Neural cell (in vitro differentiated cells): ENCODE results near the gene P3H2. TPM values are rescaled to one million over a fixed set of nuclear protein-coding genes. Genes with fewer than 3 reads are reported as not detected.

Experiments used
- H2AFZ ChIP-seq: fragments of 200-600, 300-800 bp; sonication (generic), shearing (Covaris generic); 2 replicates; pipeline ENCODE4 v1.6.0; 2014; ENCODE audit warnings: low read depth, mild to moderate bottlenecking, antibody characterized with exemption, low read length, moderate library complexity
- H3F3A ChIP-seq: fragments of 200-600 bp; shearing (Covaris generic); 2 replicates; pipeline ENCODE4 v1.6.1; 2016; ENCODE audit warnings: mild to moderate bottlenecking, moderate library complexity, mixed read lengths, antibody characterized with exemption, low read length; ENCODE audit not compliant: insufficient read depth, poor library complexity, severe bottlenecking
- H3K27ac ChIP-seq: fragments of 200-600, 300-800 bp; sonication (generic), shearing (Covaris generic); 2 replicates; pipeline ENCODE4 v1.5.1; 2014; ENCODE audit warnings: mild to moderate bottlenecking, low read length, moderate library complexity
- H3K27me3 ChIP-seq: fragments of 300-800, 200-600 bp; sonication (generic), shearing (Covaris generic); 2 replicates; pipeline ENCODE4 v1.6.0; 2014; ENCODE audit warnings: mild to moderate bottlenecking, low read depth, low read length, moderate library complexity; ENCODE audit not compliant: insufficient read depth
- H3K36me3 ChIP-seq: fragments of 300-800, 200-600 bp; sonication (generic), shearing (Covaris generic); 2 replicates; pipeline ENCODE4 v1.5.1; 2014; ENCODE audit warnings: mild to moderate bottlenecking, antibody characterized with exemption, low read length, moderate library complexity; ENCODE audit not compliant: insufficient read depth
- H3K4me2 ChIP-seq: fragments of 300-800, 200-600 bp; sonication (generic), shearing (Covaris generic); 2 replicates; pipeline ENCODE4 v1.6.0; 2014; ENCODE audit warnings: mild to moderate bottlenecking, low read length
- H3K4me3 ChIP-seq: fragments of 300-800, 200-600 bp; sonication (generic), shearing (Covaris generic); 2 replicates; pipeline ENCODE4 v1.5.1; 2014; ENCODE audit warnings: mild to moderate bottlenecking, low read length, moderate library complexity
- H3K79me2 ChIP-seq: fragments of 200-600 bp; shearing (Covaris generic); replicated peaks from 2 replicates; pipeline ENCODE4 v1.6.0; 2014; ENCODE audit warnings: mild to moderate bottlenecking, low read length, moderate library complexity; ENCODE audit not compliant: insufficient read depth
- H3K9ac ChIP-seq: fragments of 300-800, 200-600 bp; sonication (generic), shearing (Covaris generic); 2 replicates; pipeline ENCODE4 v1.6.1; 2016; ENCODE audit warnings: mild to moderate bottlenecking, low read length, mixed read lengths
- H3K9me2 ChIP-seq: fragments of 200-600 bp; shearing (Covaris generic); 2 replicates; pipeline ENCODE4 v1.6.1; 2016; ENCODE audit warnings: mild to moderate bottlenecking, low read length, mixed read lengths; ENCODE audit not compliant: insufficient read depth
- H3K9me3 ChIP-seq: fragments of 200-600, 300-800 bp; sonication (generic), shearing (Covaris generic); 2 replicates; pipeline ENCODE4 v1.6.1; 2016; ENCODE audit warnings: mild to moderate bottlenecking, mixed run types, low read length, moderate library complexity, mixed read lengths
- H4K20me1 ChIP-seq: fragments of 200-600 bp; shearing (Covaris generic); 2 replicates; pipeline ENCODE4 v1.6.1; 2016; ENCODE audit warnings: mild to moderate bottlenecking, mixed run types; ENCODE audit not compliant: insufficient read depth
- EP300 ChIP-seq: fragments of 450-650 bp; conservative IDR thresholded peaks from 2 replicates; pipeline ENCODE4 v1.6.1; 2014; ENCODE audit warnings: antibody characterized with exemption, mild to moderate bottlenecking, moderate library complexity; ENCODE audit not compliant: poor library complexity, severe bottlenecking
- EZH2 ChIP-seq: fragments of 200-600, 300-800 bp; shearing (Covaris generic), sonication (generic); IDR thresholded peaks from 2 replicates; pipeline ENCODE4 v1.6.1; 2014; ENCODE audit warnings: antibody characterized with exemption, low read length, borderline replicate concordance, mild to moderate bottlenecking; ENCODE audit not compliant: insufficient read depth, poor library complexity, severe bottlenecking
- MXI1 ChIP-seq: fragments of 450-650 bp; conservative IDR thresholded peaks from 2 replicates; pipeline ENCODE4 v1.6.1; 2014; ENCODE audit warnings: antibody characterized with exemption, mild to moderate bottlenecking; ENCODE audit not compliant: poor library complexity, severe bottlenecking
- POLR2AphosphoS5 ChIP-seq: IDR thresholded peaks from 2 replicates; pipeline ENCODE4 v1.6.1; 2012
- RAD21 ChIP-seq: fragments of 450-650 bp; conservative IDR thresholded peaks from 2 replicates; pipeline ENCODE4 v1.6.1; 2014; ENCODE audit warnings: antibody characterized with exemption, mild to moderate bottlenecking, moderate library complexity
- SMC3 ChIP-seq: fragments of 450-650 bp; conservative IDR thresholded peaks from 2 replicates; pipeline ENCODE4 v1.6.1; 2014; ENCODE audit warnings: antibody characterized with exemption, mild to moderate bottlenecking, moderate library complexity; ENCODE audit not compliant: poor library complexity
- TAF1 ChIP-seq: IDR thresholded peaks from 2 replicates; pipeline ENCODE4 v1.6.1; 2012; ENCODE audit warnings: low read depth
- polyA plus RNA-seq: library from polyadenylated mRNA; depleted of rRNA; stranded (reverse); fragments of >200 nt; gene quantifications from 2 replicates; pipeline ENCODE4 v1.2.3, GENCODE V29; 2014
- TF ChIP-seq, protein P1 (sequence below): IDR thresholded peaks from 2 replicates; pipeline ENCODE4 v1.6.1; 2012; ENCODE audit warnings: borderline replicate concordance
- TF ChIP-seq, protein P2 (sequence below): fragments of 450-650 bp; IDR thresholded peaks from 2 replicates; pipeline ENCODE4 v1.5.1; 2014; ENCODE audit warnings: antibody characterized with exemption, mild to moderate bottlenecking, moderate library complexity; ENCODE audit not compliant: poor library complexity, severe bottlenecking

Gene P3H2
- polyA plus RNA-seq, 1 donor from 2014 or later, result 0.68 TPM

DNA sequence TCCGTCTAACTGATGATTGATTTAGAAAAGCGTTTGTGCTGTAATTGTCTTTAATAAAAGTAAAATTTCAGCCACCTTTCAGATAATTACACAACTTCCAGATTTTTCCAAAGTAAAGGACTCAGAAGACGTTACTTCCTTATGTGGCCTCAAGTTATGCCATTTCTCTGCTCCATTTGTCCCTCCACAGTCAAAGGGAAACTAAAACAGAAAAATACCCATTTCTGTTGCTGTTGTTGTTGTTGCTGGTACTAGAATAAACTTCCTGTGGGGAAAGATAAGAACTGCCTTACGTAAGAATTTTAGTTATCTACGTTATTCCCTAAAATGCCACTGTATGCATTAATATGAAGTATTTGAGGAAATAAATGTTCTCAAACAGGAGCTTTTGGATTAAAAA lies 153.9 kb downstream of the P3H2 start:
- H3K9me2 ChIP-seq, result no peaks in the 10 kb centered on the region
- H3K9me3 ChIP-seq, result no peaks in the 10 kb centered on the region
- H3K79me2 ChIP-seq, result no peaks in the 10 kb centered on the region
- no peaks in the 10 kb centered on the region for H3K36me3 ChIP-seq
- no peak overlapping the region for H3K9ac ChIP-seq
- TF ChIP-seq EZH2 (no peak), RAD21 (no peak), EP300 (no peak), POLR2AphosphoS5 (no peak), MXI1 (no peak), TAF1 (no peak), SMC3 (no peak)
- TF ChIP-seq, protein P1, sequence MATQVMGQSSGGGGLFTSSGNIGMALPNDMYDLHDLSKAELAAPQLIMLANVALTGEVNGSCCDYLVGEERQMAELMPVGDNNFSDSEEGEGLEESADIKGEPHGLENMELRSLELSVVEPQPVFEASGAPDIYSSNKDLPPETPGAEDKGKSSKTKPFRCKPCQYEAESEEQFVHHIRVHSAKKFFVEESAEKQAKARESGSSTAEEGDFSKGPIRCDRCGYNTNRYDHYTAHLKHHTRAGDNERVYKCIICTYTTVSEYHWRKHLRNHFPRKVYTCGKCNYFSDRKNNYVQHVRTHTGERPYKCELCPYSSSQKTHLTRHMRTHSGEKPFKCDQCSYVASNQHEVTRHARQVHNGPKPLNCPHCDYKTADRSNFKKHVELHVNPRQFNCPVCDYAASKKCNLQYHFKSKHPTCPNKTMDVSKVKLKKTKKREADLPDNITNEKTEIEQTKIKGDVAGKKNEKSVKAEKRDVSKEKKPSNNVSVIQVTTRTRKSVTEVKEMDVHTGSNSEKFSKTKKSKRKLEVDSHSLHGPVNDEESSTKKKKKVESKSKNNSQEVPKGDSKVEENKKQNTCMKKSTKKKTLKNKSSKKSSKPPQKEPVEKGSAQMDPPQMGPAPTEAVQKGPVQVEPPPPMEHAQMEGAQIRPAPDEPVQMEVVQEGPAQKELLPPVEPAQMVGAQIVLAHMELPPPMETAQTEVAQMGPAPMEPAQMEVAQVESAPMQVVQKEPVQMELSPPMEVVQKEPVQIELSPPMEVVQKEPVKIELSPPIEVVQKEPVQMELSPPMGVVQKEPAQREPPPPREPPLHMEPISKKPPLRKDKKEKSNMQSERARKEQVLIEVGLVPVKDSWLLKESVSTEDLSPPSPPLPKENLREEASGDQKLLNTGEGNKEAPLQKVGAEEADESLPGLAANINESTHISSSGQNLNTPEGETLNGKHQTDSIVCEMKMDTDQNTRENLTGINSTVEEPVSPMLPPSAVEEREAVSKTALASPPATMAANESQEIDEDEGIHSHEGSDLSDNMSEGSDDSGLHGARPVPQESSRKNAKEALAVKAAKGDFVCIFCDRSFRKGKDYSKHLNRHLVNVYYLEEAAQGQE, result no peak
- TF ChIP-seq, protein P2, sequence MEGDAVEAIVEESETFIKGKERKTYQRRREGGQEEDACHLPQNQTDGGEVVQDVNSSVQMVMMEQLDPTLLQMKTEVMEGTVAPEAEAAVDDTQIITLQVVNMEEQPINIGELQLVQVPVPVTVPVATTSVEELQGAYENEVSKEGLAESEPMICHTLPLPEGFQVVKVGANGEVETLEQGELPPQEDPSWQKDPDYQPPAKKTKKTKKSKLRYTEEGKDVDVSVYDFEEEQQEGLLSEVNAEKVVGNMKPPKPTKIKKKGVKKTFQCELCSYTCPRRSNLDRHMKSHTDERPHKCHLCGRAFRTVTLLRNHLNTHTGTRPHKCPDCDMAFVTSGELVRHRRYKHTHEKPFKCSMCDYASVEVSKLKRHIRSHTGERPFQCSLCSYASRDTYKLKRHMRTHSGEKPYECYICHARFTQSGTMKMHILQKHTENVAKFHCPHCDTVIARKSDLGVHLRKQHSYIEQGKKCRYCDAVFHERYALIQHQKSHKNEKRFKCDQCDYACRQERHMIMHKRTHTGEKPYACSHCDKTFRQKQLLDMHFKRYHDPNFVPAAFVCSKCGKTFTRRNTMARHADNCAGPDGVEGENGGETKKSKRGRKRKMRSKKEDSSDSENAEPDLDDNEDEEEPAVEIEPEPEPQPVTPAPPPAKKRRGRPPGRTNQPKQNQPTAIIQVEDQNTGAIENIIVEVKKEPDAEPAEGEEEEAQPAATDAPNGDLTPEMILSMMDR, result no peak
- H3F3A ChIP-seq, result no peaks in the 10 kb centered on the region
- H3K4me3 ChIP-seq, result no peak overlapping the region
- no peak overlapping the region for H2AFZ ChIP-seq
- H3K4me2 ChIP-seq, result no peak overlapping the region
- H3K27ac ChIP-seq, result no peak overlapping the region
- no peaks in the 10 kb centered on the region for H4K20me1 ChIP-seq
- H3K27me3 ChIP-seq, result no peaks in the 10 kb centered on the region

DNA sequence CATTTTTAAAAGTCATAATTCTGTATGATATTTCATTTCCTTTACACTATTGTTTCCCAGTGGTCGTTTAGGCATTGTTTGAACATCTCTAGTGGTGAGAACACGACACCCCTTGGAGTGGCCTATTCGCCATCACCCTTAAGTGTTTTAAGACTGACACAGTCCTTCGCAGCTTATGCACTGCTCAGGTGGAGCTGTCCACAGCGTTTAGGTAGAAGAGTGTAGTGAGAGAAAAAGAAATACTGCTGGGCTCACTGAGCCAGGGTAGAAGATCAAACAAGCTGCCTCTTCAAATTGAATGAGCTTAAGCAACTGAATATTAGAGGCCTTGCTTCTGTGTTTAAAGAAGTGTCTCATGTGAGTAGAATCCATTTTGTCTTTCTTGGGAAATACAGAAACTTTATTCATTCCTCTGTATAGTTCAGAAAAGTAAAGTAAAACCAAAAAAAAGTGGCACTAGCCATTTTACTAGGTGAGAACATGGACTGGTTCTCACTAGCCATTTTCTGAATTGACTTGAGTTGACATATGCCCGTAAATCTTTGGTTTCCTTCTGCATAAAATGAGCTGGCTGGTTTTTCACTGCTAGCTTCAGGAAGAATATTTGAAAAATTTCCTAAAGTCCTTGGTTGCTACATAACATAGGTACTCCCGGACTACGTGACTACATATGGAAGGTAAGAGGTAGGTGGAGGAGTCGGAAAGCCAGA lies 155.9 kb downstream of the P3H2 start:
- no peak overlapping the region for H2AFZ ChIP-seq
- H3K9me2 ChIP-seq, result no peaks in the 10 kb centered on the region
- no peaks in the 10 kb centered on the region for H3K9me3 ChIP-seq
- no peak overlapping the region for H3K4me3 ChIP-seq
- no peaks in the 10 kb centered on the region for H3K36me3 ChIP-seq
- no peak overlapping the region for H3K4me2 ChIP-seq
- no peak overlapping the region for H3K9ac ChIP-seq
- H3K27me3 ChIP-seq, result no peaks in the 10 kb centered on the region
- H3F3A ChIP-seq, result no peaks in the 10 kb centered on the region
- no peaks in the 10 kb centered on the region for H3K79me2 ChIP-seq
- TF ChIP-seq TAF1 (no peak), POLR2AphosphoS5 (no peak), EZH2 (no peak)
- TF ChIP-seq, protein P2, result no peak
- H4K20me1 ChIP-seq, result no peaks in the 10 kb centered on the region
- H3K27ac ChIP-seq, result no peak overlapping the region
